Measurements from ENCODE around the gene AVPR2.
A peak's percentile ranks its signal among the peaks of the same experiment; 100 is the strongest.

Gene AVPR2

GRCh38 chrX:153871451-153871850 is 33.0 kb upstream of the AVPR2 start:
- DNase-seq (ENCODE audit: low read depth in 2 of 2): no peak

- DNase-seq (ENCODE audit: low read depth in 2 of 2): no peak
Measured at GRCh38 chrX:153871946-153872878, 32.3 kb upstream of the AVPR2 start.

- DNase-seq (ENCODE audit: low read depth in 2 of 2): no peak
Measured at GRCh38 chrX:153873282-153874084, 31.0 kb upstream of the AVPR2 start.

- DNase-seq (ENCODE audit: low read depth in 2 of 2): no peak
Measured at GRCh38 chrX:153874085-153874365, 30.4 kb upstream of the AVPR2 start.

GRCh38 chrX:153874366-153875125 is 29.9 kb upstream of the AVPR2 start:
- DNase-seq (ENCODE audit: low read depth in 2 of 2): no peak

- DNase-seq (ENCODE audit: low read depth in 2 of 2): peak; percentile 45 to 61
Measured at GRCh38 chrX:153875391-153876111, 28.9 kb upstream of the AVPR2 start.

- no peak for DNase-seq (ENCODE audit: low read depth in 2 of 2)
Measured at GRCh38 chrX:153876112-153876491, 28.4 kb upstream of the AVPR2 start.

GRCh38 chrX:153877571-153878261 is 26.8 kb upstream of the AVPR2 start:
- DNase-seq (ENCODE audit: low read depth in 2 of 2): no peak

- no peak for DNase-seq (ENCODE audit: low read depth in 2 of 2)
Measured at GRCh38 chrX:153878345-153878744, 26.1 kb upstream of the AVPR2 start.

GRCh38 chrX:153878969-153879653 is 25.4 kb upstream of the AVPR2 start:
- DNase-seq (ENCODE audit: low read depth in 2 of 2): peak in 1 of 2 donors; percentile 12

GRCh38 chrX:153879741-153880439 is 24.6 kb upstream of the AVPR2 start:
- DNase-seq (ENCODE audit: low read depth in 2 of 2): no peak

- no peak for DNase-seq (ENCODE audit: low read depth in 2 of 2)
Measured at GRCh38 chrX:153880440-153880815, 24.0 kb upstream of the AVPR2 start.

- no peak for DNase-seq (ENCODE audit: low read depth in 2 of 2)
Measured at GRCh38 chrX:153881281-153881680, 23.2 kb upstream of the AVPR2 start.

- no peak for DNase-seq (ENCODE audit: low read depth in 2 of 2)
Measured at GRCh38 chrX:153882086-153882498, 22.4 kb upstream of the AVPR2 start.

GRCh38 chrX:153882557-153882956 is 21.9 kb upstream of the AVPR2 start:
- no peak for DNase-seq (ENCODE audit: low read depth in 2 of 2)

- DNase-seq (ENCODE audit: low read depth in 2 of 2): no peak
Measured at GRCh38 chrX:153883163-153883843, 21.2 kb upstream of the AVPR2 start.

GRCh38 chrX:153884136-153884535 is 20.3 kb upstream of the AVPR2 start:
- no peak for DNase-seq (ENCODE audit: low read depth in 2 of 2)

GRCh38 chrX:153884590-153884989 is 19.9 kb upstream of the AVPR2 start:
- no peak for DNase-seq (ENCODE audit: low read depth in 2 of 2)

GRCh38 chrX:153885208-153885787 is 19.2 kb upstream of the AVPR2 start:
- DNase-seq (ENCODE audit: low read depth in 2 of 2): no peak

Measured in stimulated activated CD4-positive, alpha-beta T cell treated with anti-CD3 and anti-CD28 coated beads, Interleukin-1b, Interleukin-23, amount 100 ng/mL, for 4 hours (primary cell).